GM21390 (cell line): ENCODE results near the gene FAM236B.
"Not testable (repeated sequence)": the region's sequence is repeated elsewhere in the genome, so short reads cannot be mapped to it uniquely, and the experiment has no call there.

ENCODE experiments used
- ATAC-seq: cut with Tn5 transposase; IDR thresholded peaks from one replicate; pipeline ENCODE4 v1.9.1; 2021; ENCODE audit not compliant: unreplicated experiment

FAM236B gene

GRCh38 chrX:72782560-72782959, at the start of gene FAM236B:
Gene FAM236B, minus strand, starts transcription at chrX:72782660. Its CDS starts 100 bp downstream, at chrX:72782560.
- not testable (repeated sequence) for ATAC-seq

- not testable (repeated sequence) for ATAC-seq
Measured at GRCh38 chrX:72830701-72831100, 48.2 kb upstream of the FAM236B start.

- ATAC-seq = not testable (repeated sequence)
Measured at GRCh38 chrX:72808110-72808509, 25.6 kb upstream of the FAM236B start, which contains the start of gene FAM236D. Gene FAM236D, minus strand, starts transcription at chrX:72808210. Its CDS starts 100 bp downstream, at chrX:72808110.

- not testable (repeated sequence) for ATAC-seq
Measured at GRCh38 chrX:72790390-72790789, 7.9 kb upstream of the FAM236B start.

GRCh38 chrX:72788142-72788541, 5.7 kb upstream of the FAM236B start:
- ATAC-seq = not testable (repeated sequence)

GRCh38 chrX:72783964-72784363, 1.5 kb upstream of the FAM236B start:
- ATAC-seq = not testable (repeated sequence)

GRCh38 chrX:72783365-72783936, 991 bp upstream of the FAM236B start:
- ATAC-seq = not testable (repeated sequence)

- not testable (repeated sequence) for ATAC-seq
Measured at GRCh38 chrX:72778146-72778545, 4.3 kb downstream of the FAM236B start.

GRCh38 chrX:72777467-72777790, 5.0 kb downstream of the FAM236B start:
- ATAC-seq = peak; percentile 68

- ATAC-seq = peak; percentile 91
Measured at GRCh38 chrX:72776653-72777466, 5.6 kb downstream of the FAM236B start, which contains the start of gene DMRTC1B. Gene DMRTC1B, plus strand, starts transcription at chrX:72776890. Its CDS starts 68,246 bp downstream, at chrX:72845136.

- ATAC-seq = not testable (repeated sequence)
Measured at GRCh38 chrX:72760454-72760853, 22.0 kb downstream of the FAM236B start.

GRCh38 chrX:72748545-72748944, 33.9 kb downstream of the FAM236B start:
- ATAC-seq = not testable (repeated sequence)

GRCh38 chrX:72745546-72745945, 36.9 kb downstream of the FAM236B start:
- not testable (repeated sequence) for ATAC-seq

GRCh38 chrX:72735561-72735960, 46.9 kb downstream of the FAM236B start:
- no peak for ATAC-seq

GRCh38 chrX:72733636-72734035, 48.8 kb downstream of the FAM236B start:
- not testable (repeated sequence) for ATAC-seq
